ENCODE data around the gene ZNF496. TPM values are rescaled to one million over a fixed set of nuclear protein-coding genes. Genes with fewer than 3 reads are reported as not detected.

The ZNF496 gene
- total and polyA plus RNA-seq, 9 donors, result 19.3 to 53.8 (median 40.0) TPM

DNA sequence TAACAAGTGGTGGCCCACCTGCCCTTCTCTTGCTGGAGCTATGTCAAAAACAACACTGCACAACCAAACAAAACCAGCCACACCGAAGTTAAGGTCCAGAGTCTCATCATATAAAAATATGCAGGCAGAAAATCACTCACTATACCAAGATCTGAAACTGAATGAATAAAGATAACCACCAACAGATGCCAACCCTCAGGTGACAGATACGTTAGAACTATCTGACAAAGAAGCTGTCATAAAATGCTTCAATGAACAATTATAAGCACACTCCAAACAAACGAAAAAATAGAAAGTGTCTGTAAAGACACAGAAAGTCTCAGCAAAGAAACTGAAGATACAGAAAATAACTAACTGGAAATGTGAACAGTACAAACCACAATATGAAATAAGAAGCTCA lies 14.0 kb downstream of the ZNF496 start:
- no peaks in the 10 kb centered on the region for H3K9me3 ChIP-seq
- H3K27ac ChIP-seq, result no peak overlapping the region
- DNase-seq, result no peak
- no peaks in the 10 kb centered on the region for H3K4me1 ChIP-seq (ENCODE audit: insufficient read depth)
- H3K4me3 ChIP-seq, result no peak overlapping the region
- no peaks in the 10 kb centered on the region for H3K36me3 ChIP-seq
- intact Hi-C loops (cut with DNase I), result no loop called here
- no peak for TF ChIP-seq EP300 (IDR thresholded peaks at IDR 0.05)
- TF ChIP-seq POLR2A (IDR thresholded peaks at IDR 0.05), result no peak
- TF ChIP-seq, protein P1, sequence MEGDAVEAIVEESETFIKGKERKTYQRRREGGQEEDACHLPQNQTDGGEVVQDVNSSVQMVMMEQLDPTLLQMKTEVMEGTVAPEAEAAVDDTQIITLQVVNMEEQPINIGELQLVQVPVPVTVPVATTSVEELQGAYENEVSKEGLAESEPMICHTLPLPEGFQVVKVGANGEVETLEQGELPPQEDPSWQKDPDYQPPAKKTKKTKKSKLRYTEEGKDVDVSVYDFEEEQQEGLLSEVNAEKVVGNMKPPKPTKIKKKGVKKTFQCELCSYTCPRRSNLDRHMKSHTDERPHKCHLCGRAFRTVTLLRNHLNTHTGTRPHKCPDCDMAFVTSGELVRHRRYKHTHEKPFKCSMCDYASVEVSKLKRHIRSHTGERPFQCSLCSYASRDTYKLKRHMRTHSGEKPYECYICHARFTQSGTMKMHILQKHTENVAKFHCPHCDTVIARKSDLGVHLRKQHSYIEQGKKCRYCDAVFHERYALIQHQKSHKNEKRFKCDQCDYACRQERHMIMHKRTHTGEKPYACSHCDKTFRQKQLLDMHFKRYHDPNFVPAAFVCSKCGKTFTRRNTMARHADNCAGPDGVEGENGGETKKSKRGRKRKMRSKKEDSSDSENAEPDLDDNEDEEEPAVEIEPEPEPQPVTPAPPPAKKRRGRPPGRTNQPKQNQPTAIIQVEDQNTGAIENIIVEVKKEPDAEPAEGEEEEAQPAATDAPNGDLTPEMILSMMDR (IDR thresholded peaks at IDR 0.05), result no peak
- H3K27me3 ChIP-seq, result no peaks in the 10 kb centered on the region
- WGBS, 3 donors, result 78 to 88% (median 82%) methylated on average over 3 of the region's 3 CpGs

DNA sequence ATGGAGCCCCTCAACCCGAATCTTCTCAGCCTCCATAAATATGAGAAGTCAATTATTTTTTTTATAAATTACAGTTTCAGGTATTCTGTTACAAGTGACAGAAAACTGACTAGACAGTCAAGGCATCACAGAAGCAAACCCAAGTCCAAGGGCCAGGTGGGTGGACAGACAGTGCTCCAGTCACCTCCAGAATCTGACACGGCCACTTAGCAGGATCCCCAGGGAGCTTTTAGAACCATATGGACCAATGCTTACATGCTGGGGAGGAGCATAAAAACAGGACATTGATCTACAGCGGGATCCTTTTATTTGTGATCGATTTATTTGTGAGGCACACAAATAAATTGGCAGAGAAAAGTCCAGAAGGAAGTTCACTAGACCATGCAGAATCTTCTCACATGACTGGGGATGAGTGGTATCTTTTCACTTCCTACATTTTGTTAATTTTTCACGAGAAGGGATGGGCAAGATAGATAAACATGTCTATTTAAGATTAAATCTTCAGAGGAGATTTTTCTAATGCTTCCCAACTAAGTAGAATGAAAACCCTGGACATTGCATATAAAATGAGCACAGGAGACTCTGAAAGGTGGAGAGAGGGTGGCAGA lies 15.0 kb downstream of the ZNF496 start:
- no peak overlapping the region for H3K27ac ChIP-seq
- H3K4me1 ChIP-seq (ENCODE audit: insufficient read depth), result no peaks in the 10 kb centered on the region
- WGBS, 3 donors, result 84 to 91% (median 88%) methylated on average over 5 of the region's 5 CpGs
- H3K9me3 ChIP-seq, result no peaks in the 10 kb centered on the region
- intact Hi-C loops (cut with DNase I), result no loop called here
- H3K36me3 ChIP-seq, result no peaks in the 10 kb centered on the region
- H3K4me3 ChIP-seq, result no peak overlapping the region
- TF ChIP-seq POLR2A (IDR thresholded peaks at IDR 0.05) (no peak), EP300 (IDR thresholded peaks at IDR 0.05) (no peak)
- TF ChIP-seq, protein P1 (IDR thresholded peaks at IDR 0.05), result no peak
- no peak for DNase-seq
- no peaks in the 10 kb centered on the region for H3K27me3 ChIP-seq

DNA sequence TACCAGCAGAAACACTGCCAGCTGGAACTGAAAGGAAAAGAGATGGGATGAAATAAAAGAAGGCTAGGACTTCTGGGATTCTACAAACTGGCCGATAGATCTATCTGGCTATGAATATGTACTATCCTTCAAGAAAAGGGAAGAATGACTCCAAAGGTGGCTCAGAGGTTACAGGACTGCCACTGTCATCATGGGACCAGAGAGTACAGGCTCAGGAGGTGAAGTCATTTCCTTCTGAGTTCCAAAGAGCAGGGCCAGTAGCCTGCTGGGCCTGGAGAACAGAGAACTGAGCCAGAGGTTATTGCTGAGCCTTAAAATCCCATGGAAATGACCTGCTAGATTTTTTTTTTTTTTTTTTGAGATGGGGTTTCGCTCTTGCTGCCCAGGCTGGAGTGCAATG lies 27.6 kb downstream of the ZNF496 start:
- H3K27me3 ChIP-seq, result no peaks in the 10 kb centered on the region
- H3K27ac ChIP-seq, result no peak overlapping the region
- no peaks in the 10 kb centered on the region for H3K36me3 ChIP-seq
- no peaks in the 10 kb centered on the region for H3K9me3 ChIP-seq
- TF ChIP-seq POLR2A (IDR thresholded peaks at IDR 0.05), result no peak
- TF ChIP-seq EP300 (IDR thresholded peaks at IDR 0.05), result no peak
- TF ChIP-seq, protein P1 (IDR thresholded peaks at IDR 0.05), result no peak
- 89 to 98% (median 97%) methylated on average over 2 of the region's 2 CpGs for WGBS, 3 donors
- no peak for DNase-seq
- intact Hi-C loops (cut with DNase I), result no loop called here
- H3K4me1 ChIP-seq (ENCODE audit: insufficient read depth), result no peaks in the 10 kb centered on the region
- no peak overlapping the region for H3K4me3 ChIP-seq

DNA sequence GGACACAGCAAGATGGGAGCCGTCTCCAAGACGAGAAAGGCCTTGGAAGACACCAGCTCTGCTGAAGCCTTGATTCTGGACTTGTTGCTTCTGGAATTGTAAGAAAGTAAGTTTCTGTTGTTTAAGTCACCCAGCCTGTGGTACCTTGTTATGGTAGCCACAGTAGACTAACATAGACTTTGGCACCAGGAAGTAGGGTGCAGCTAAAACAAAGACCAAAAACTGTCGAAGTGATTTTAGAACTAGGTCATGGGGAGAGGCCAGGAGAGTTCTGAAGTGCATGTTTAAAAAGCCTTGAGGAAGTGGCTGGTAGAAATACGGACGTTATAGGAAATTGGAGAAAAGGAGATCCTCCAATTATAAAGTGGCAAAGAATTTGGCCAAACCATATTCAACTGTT lies 28.5 kb downstream of the ZNF496 start:
- H3K27ac ChIP-seq, result no peak overlapping the region
- WGBS, 3 donors, result 54 to 70% (median 55%) methylated on average over 5 of the region's 5 CpGs
- no peaks in the 10 kb centered on the region for H3K27me3 ChIP-seq
- no peaks in the 10 kb centered on the region for H3K36me3 ChIP-seq
- no peak for DNase-seq
- H3K4me1 ChIP-seq (ENCODE audit: insufficient read depth), result no peaks in the 10 kb centered on the region
- intact Hi-C loops (cut with DNase I), result no loop called here
- TF ChIP-seq EP300 (IDR thresholded peaks at IDR 0.05) (no peak), POLR2A (IDR thresholded peaks at IDR 0.05) (no peak)
- TF ChIP-seq, protein P1 (IDR thresholded peaks at IDR 0.05), result no peak
- no peaks in the 10 kb centered on the region for H3K9me3 ChIP-seq
- H3K4me3 ChIP-seq, result no peak overlapping the region
